Measurements from ENCODE around the gene CTNNA3.

The CTNNA3 gene

DNA sequence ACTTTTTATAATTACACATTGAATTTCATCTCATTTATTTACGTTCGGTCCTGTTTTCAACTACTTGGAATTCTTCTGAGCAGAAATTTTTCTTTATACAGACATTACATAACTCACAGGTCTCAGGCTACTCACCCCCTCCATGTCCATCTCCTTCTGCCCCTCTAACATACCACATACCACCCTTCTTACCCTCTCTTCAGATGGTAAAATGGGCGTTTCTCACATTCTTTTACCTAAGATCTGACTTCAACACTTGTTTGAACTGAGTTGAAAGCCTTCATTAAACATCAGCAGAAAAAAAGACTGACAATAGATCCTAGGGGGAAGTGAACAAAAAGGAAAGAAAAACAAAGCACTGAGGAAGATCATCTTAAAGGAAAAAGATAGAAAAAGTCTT lies 309.7 kb downstream of the CTNNA3 start:
- H3K4me3 ChIP-seq (ENCODE audit: low read depth, low read length) = no peak overlapping the region
- no peaks in the 10 kb centered on the region for H3K4me1 ChIP-seq
- no peaks in the 10 kb centered on the region for H3K79me2 ChIP-seq
- H3K9ac ChIP-seq = no peak overlapping the region
- H3K4me2 ChIP-seq (ENCODE audit: low read length) = no peak overlapping the region
- no peak overlapping the region for H3K27ac ChIP-seq
- no peak overlapping the region for H2AFZ ChIP-seq
- H3K36me3 ChIP-seq (ENCODE audit: control insufficient read depth, insufficient read depth, low read length) = no peaks in the 10 kb centered on the region
- TF ChIP-seq, protein P1, sequence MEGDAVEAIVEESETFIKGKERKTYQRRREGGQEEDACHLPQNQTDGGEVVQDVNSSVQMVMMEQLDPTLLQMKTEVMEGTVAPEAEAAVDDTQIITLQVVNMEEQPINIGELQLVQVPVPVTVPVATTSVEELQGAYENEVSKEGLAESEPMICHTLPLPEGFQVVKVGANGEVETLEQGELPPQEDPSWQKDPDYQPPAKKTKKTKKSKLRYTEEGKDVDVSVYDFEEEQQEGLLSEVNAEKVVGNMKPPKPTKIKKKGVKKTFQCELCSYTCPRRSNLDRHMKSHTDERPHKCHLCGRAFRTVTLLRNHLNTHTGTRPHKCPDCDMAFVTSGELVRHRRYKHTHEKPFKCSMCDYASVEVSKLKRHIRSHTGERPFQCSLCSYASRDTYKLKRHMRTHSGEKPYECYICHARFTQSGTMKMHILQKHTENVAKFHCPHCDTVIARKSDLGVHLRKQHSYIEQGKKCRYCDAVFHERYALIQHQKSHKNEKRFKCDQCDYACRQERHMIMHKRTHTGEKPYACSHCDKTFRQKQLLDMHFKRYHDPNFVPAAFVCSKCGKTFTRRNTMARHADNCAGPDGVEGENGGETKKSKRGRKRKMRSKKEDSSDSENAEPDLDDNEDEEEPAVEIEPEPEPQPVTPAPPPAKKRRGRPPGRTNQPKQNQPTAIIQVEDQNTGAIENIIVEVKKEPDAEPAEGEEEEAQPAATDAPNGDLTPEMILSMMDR (IDR thresholded peaks at IDR 0.05) = no peak
- no peaks in the 10 kb centered on the region for H3K9me3 ChIP-seq (ENCODE audit: control insufficient read depth, low read length)
- no peaks in the 10 kb centered on the region for H3K27me3 ChIP-seq (ENCODE audit: control insufficient read depth, insufficient read depth, low read length)

DNA sequence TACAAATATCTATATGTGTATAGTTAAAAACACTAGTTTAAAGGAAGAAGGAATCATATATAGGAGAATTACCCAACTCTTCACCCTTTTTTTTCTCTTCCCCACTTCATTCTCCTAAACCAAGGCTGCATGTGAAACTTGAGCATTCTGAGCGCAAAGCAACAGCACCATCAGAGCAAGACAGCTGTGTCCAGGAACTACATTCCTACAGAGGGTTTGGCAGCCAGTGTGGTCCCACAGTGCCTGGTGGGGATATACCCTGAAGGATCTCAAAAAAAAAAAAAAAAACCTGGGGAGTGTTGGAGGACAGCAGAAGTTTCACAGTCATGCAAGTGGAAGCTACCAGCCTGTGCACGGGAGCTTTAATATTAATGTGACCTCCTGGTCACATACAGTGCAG lies 310.4 kb downstream of the CTNNA3 start:
- Histone ChIP-seq H3K9ac (no peak overlapping the region), H3K4me1 (no peaks in the 10 kb centered on the region), H3K4me3 (ENCODE audit: low read depth, low read length) (no peak overlapping the region), H3K4me2 (ENCODE audit: low read length) (no peak overlapping the region), H3K9me3 (ENCODE audit: control insufficient read depth, low read length) (no peaks in the 10 kb centered on the region), H3K27me3 (ENCODE audit: control insufficient read depth, insufficient read depth, low read length) (no peaks in the 10 kb centered on the region), H3K36me3 (ENCODE audit: control insufficient read depth, insufficient read depth, low read length) (no peaks in the 10 kb centered on the region), H3K79me2 (no peaks in the 10 kb centered on the region), H3K27ac (no peak overlapping the region), H2AFZ (no peak overlapping the region)
- TF ChIP-seq, protein P1 (IDR thresholded peaks at IDR 0.05) = no peak

DNA sequence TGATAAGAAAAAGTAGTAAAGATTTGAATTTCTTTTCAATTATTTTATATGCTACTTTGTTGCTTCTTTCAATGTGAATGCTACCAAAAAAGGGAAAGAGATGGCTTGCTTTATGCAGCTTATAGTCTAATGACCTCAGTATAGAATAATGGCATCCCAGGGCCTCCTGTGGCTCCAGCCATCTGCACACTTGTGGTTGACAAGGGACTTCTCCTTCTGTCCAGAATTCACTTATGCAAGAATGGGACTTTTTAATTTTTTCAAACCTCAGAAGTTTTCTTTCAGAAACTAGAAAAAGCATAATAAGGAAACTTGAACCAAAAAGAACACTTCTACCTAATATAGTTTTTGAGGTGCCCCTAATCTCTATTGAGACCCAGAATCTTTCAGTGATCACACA lies 310.9 kb downstream of the CTNNA3 start:
- H3K4me2 ChIP-seq (ENCODE audit: low read length) = no peak overlapping the region
- TF ChIP-seq, protein P1 (IDR thresholded peaks at IDR 0.05) = no peak

DNA sequence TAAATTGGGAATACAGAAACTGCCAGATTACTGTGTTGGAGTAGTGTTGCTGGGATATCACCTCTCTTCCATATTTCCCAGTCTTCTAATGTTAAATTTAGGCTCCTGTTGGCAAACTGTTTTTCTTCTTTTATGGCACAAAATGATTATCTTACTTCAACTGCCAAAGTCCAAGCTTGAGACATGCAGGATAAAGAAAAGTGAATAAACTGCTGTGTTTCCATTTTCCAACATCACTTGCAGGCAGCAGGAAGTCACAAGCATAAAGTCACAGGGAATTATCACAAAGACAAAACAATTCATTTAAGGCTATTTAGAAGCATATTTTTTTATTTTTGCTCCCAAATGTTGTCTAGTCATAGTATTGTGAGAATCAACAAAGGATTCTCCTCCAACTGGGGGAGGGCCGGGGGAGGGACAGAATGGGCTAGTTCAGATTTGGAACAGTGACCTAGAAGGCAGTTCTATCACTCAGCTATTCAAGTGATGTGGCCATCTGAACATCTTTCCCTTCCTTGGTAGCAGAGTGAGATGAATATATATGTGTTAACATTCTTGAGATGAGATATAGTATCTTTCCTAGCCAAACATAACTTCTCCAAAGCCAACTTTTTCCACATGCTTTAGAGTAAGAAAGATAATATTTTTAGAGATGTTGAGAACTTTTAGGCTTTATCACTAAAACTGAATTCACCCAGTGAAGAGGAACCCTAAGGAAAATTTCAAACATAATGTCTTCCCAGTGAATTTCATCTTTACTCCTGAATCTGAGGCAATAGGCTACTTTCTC lies 364.7 kb downstream of the CTNNA3 start:
- Histone ChIP-seq H3K4me1 (no peaks in the 10 kb centered on the region), H3K27me3 (ENCODE audit: control insufficient read depth, insufficient read depth, low read length) (no peaks in the 10 kb centered on the region), H3K4me3 (ENCODE audit: low read depth, low read length) (no peak overlapping the region), H3K9me3 (ENCODE audit: control insufficient read depth, low read length) (no peaks in the 10 kb centered on the region), H3K36me3 (ENCODE audit: control insufficient read depth, insufficient read depth, low read length) (no peaks in the 10 kb centered on the region), H3K27ac (no peak overlapping the region), H3K9ac (no peak overlapping the region), H3K79me2 (no peaks in the 10 kb centered on the region), H2AFZ (no peak overlapping the region), H3K4me2 (ENCODE audit: low read length) (no peak overlapping the region)
- TF ChIP-seq, protein P1 (IDR thresholded peaks at IDR 0.05) = no peak

More for the DNA sequence above, 310.9 kb downstream of the CTNNA3 start:
- Histone ChIP-seq H3K4me3 (ENCODE audit: low read depth, low read length) (no peak overlapping the region), H3K79me2 (no peaks in the 10 kb centered on the region), H3K4me1 (no peaks in the 10 kb centered on the region), H3K27me3 (ENCODE audit: control insufficient read depth, insufficient read depth, low read length) (no peaks in the 10 kb centered on the region), H3K27ac (no peak overlapping the region), H3K9ac (no peak overlapping the region), H3K36me3 (ENCODE audit: control insufficient read depth, insufficient read depth, low read length) (no peaks in the 10 kb centered on the region), H3K9me3 (ENCODE audit: control insufficient read depth, low read length) (no peaks in the 10 kb centered on the region), H2AFZ (no peak overlapping the region)

Measured in parathyroid adenoma (tissue), 2 donors.